Stimulated activated memory B cell treated with anti-CD40 and anti-IgM and Interleukin-4, amounts not matched to agents 10 μg/mL and 1 μg/mL and 100 μg/mL, for 72 hours (primary cell): ENCODE data around the gene UCN2.

Source experiments
- ATAC-seq: fragments of 150-1000 bp; cut with Tn5 transposase; 2 replicates; pipeline ENCODE4 v1.10.0; 2021
- H3K27ac Mint-ChIP-seq: one replicate; pipeline ENCODE4 v1.8.0; 2022; ENCODE audit warnings: mild to moderate bottlenecking, mixed read lengths
- H3K27me3 Mint-ChIP-seq: one replicate; pipeline ENCODE4 v1.8.0; 2022; ENCODE audit warnings: mixed read lengths
- H3K36me3 Mint-ChIP-seq: one replicate; pipeline ENCODE4 v1.8.0; 2022; ENCODE audit warnings: mixed read lengths
- H3K4me1 Mint-ChIP-seq: one replicate; pipeline ENCODE4 v1.8.0; 2022; ENCODE audit warnings: mixed read lengths
- H3K4me3 Mint-ChIP-seq: one replicate; pipeline ENCODE4 v1.8.0; 2022; ENCODE audit warnings: mild to moderate bottlenecking, moderate library complexity, mixed read lengths
- H3K9me3 Mint-ChIP-seq: one replicate; pipeline ENCODE4 v1.8.0; 2022; ENCODE audit warnings: mixed read lengths

Gene UCN2

DNA sequence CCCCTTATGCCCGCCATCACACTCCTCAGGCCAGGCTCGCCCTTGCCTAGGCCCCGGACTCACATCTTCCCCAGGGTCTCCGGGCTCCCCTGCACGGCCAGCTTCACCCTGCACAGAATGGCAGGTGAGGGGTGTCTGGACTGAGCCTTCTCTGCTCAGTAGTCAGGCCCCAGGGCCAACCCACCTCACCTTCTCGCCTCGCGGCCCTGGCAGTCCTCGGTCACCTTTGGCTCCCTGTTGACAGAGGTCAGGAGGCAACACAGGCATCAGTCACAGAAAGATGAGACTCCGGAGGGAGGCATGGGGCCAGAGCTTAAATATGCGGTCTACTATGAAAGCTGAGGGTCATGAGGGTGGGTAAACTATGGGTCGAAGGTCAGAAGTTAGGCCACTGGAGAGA lies 8.4 kb upstream of the UCN2 start:
- Mint-ChIP-seq H3K27me3 (peaks cover 10% of the 10 kb centered on the region), H3K9me3 (no peaks in the 10 kb centered on the region), H3K4me3 (no peak overlapping the region), H3K4me1 (peaks cover 2% of the 10 kb centered on the region), H3K27ac (no peak overlapping the region), H3K36me3 (no peaks in the 10 kb centered on the region)
- no peak for ATAC-seq

DNA sequence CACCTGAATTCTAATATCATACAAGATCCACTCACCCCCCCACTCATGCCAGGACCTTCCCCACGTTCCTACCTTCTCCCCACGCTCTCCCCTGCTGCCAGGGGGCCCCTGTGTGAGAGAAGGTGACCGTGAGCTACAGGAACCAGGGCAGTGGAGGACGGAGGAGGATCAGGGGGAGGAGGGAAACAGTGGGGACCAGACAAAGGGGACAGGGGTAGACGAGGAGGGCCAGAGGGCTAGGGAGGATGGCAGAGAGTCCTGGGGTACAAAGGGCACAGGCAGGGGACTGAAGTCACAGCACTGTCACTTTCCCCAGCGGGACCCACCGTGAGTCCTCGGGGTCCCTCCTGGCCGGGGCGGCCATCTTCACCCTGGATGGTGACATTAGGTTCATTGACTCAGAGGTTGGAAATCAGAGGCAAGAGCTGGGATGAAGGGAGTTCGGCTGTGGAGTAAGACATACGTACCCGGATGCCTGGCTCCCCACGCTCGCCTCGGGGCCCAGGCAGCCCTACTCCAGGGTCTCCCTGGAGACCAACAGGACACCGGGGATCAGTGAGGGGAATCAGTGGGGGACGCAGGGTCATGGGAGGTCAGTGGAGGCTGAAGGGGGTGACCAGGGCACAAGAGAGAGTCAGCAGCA lies 6.3 kb upstream of the UCN2 start:
- ATAC-seq, result no peak
- Mint-ChIP-seq H3K4me3 (no peak overlapping the region), H3K27me3 (peaks cover 10% of the 10 kb centered on the region), H3K27ac (no peak overlapping the region), H3K4me1 (peaks cover 17% of the 10 kb centered on the region), H3K36me3 (no peaks in the 10 kb centered on the region), H3K9me3 (no peaks in the 10 kb centered on the region)

DNA sequence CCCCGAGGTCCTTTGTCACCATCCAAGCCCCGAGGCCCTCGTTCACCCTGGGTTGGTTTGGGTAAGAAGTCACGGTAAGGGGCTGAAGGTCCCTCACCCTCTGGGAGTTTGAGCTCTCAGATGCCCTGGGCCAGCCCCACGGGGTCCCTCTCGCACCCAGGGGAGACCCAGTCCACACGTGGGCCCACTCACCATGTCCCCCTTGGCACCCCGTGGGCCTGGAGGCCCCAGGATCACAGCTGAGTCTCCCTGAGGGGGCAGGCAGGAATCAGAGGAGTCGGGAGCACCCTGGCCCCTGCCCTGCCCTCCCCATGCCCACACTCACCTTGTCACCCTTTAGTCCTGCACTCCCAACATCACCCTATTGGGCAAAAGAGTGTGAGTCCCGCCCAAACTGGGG lies 5.8 kb upstream of the UCN2 start:
- ATAC-seq, result no peak
- H3K27me3 Mint-ChIP-seq, result peaks cover 10% of the 10 kb centered on the region

DNA sequence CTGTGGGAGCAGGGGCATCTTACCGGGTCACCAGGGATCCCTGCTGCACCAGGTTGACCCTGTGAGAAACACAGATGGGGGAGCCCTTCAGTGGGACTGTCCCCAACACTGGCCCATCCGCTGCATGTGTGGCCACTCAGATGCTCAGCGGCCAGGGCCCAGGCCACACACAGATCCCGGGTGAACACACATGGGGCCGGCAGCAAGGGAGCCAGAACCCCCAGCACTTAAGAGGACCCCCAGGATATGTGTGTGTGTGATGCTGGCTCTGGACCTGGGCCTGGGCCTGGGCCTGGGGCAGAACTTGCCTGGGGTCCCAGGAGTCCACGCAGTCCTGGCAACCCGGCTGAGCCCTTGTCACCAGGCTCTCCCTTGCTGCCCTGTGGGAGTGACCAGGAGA lies 4.9 kb upstream of the UCN2 start:
- H3K27me3 Mint-ChIP-seq, result peaks cover 10% of the 10 kb centered on the region
- H3K4me1 Mint-ChIP-seq, result peaks cover 17% of the 10 kb centered on the region
- H3K4me3 Mint-ChIP-seq, result no peak overlapping the region
- H3K36me3 Mint-ChIP-seq, result no peaks in the 10 kb centered on the region
- no peaks in the 10 kb centered on the region for H3K9me3 Mint-ChIP-seq
- ATAC-seq, result no peak
- no peak overlapping the region for H3K27ac Mint-ChIP-seq

More for the DNA sequence above, 5.8 kb upstream of the UCN2 start:
- Mint-ChIP-seq H3K36me3 (no peaks in the 10 kb centered on the region), H3K4me1 (peaks cover 17% of the 10 kb centered on the region), H3K4me3 (no peak overlapping the region), H3K9me3 (no peaks in the 10 kb centered on the region), H3K27ac (no peak overlapping the region)

DNA sequence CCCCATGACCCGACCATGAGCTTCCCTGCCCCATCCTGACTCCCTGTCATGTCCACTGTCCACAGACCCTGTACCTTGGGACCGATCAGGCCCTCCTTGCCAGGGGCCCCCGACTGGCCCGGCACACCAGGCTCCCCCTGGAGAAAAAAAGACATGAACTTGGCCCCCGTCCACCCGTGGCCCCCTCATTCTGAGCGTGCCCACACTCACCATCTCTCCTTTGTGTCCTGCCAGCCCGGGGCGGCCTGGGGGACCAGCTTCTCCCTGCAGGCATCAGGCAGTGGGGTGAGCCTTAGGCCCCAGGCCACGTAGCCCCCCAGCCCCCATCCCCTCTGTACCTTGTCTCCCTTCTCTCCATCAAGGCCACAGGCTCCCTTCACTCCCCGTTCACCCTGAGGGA lies 3.9 kb upstream of the UCN2 start:
- Mint-ChIP-seq H3K9me3 (no peaks in the 10 kb centered on the region), H3K27me3 (peaks cover 10% of the 10 kb centered on the region), H3K4me3 (no peak overlapping the region), H3K4me1 (peaks cover 17% of the 10 kb centered on the region), H3K36me3 (no peaks in the 10 kb centered on the region), H3K27ac (no peak overlapping the region)
- ATAC-seq, result no peak

DNA sequence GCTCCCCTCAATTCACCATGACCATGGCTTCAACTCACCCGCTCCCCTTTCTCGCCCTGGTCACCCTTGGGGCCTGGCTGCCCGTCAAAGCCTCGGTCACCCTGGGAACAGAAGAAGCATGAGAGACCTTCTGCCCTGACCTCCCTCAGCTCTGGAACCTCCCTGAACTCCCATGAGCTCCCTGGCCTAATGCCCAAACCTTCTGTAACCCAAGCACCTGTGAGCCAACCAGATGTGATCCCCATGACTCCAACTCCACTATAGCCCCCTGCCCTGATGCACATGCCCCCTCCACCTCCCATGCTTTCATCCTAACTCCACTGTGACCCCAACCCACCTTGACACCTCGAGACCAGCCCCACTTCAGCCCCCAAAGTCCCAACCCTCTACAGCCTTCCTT lies 3.5 kb upstream of the UCN2 start:
- no peak for ATAC-seq
- H3K27ac Mint-ChIP-seq, result peak overlapping the region; percentile 6
- H3K27me3 Mint-ChIP-seq, result peaks cover 10% of the 10 kb centered on the region
- no peak overlapping the region for H3K4me3 Mint-ChIP-seq
- no peaks in the 10 kb centered on the region for H3K9me3 Mint-ChIP-seq
- H3K4me1 Mint-ChIP-seq, result peaks cover 17% of the 10 kb centered on the region
- H3K36me3 Mint-ChIP-seq, result no peaks in the 10 kb centered on the region

DNA sequence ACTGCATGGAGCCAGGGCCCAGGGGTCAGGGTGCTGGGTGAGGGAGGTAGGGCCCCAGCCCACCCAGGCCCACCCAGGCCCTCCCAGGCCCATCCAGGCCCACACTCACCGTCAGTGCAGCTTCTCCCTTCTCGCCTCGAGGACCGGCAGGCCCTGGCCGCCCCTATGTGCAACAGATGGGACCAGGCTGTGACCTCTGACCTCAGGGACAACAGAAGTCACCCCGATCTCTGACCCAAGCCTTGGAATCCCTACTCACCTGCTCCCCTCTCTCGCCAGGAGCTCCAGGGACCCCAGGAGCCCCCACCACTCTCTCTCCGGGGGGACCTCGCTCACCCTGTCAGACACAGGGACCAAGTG lies 2.8 kb upstream of the UCN2 start:
- peak; percentile 14 for ATAC-seq
- peaks cover 10% of the 10 kb centered on the region for H3K27me3 Mint-ChIP-seq
- no peaks in the 10 kb centered on the region for H3K9me3 Mint-ChIP-seq
- H3K4me3 Mint-ChIP-seq, result no peak overlapping the region
- H3K4me1 Mint-ChIP-seq, result peaks cover 17% of the 10 kb centered on the region
- H3K36me3 Mint-ChIP-seq, result no peaks in the 10 kb centered on the region
- H3K27ac Mint-ChIP-seq, result peak overlapping the region; percentile 6

DNA sequence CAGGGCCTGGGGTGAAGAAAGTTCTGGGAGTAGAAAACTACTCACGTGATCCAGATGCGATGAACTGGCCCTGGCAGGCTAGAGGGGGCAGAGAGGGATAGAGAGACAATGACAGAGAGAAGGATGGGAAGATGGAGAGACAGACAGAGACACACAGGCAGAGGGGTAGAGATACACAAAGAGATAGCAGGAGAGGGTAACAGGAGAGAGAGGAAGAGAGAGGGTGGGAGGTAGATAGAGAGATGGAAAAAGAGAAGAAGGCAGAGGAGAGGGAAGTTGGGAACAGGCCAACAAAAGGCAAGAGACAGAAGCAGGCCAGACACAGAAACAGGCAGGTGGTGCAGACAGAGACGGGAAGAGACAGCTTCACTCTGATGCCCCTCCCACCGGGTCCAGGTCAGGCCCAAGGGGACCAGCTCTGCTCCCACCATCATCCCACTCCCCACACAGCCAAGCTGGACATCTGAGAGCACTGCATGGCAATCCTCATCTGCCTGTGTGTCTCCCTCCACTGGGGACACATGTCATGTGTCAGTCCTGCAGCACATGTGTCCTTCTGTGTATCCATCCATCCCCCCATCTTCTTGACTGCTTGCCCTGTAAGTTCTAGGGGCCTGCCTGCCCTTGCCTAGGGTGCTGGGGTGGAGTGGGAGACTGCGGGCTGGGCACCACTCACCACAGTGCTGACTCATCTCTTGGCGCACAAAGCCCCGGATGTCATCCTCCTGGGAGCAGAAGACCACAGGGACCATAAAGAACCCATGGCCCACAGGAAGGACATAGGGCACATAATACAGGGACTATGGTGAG lies 2.2 kb upstream of the UCN2 start:
- peak overlapping the region; percentile 7 for H3K27ac Mint-ChIP-seq
- H3K4me1 Mint-ChIP-seq, result peaks cover 23% of the 10 kb centered on the region
- no peak overlapping the region for H3K4me3 Mint-ChIP-seq
- peaks cover 10% of the 10 kb centered on the region for H3K27me3 Mint-ChIP-seq
- peak; percentile 18 for ATAC-seq
- no peaks in the 10 kb centered on the region for H3K36me3 Mint-ChIP-seq
- no peaks in the 10 kb centered on the region for H3K9me3 Mint-ChIP-seq

DNA sequence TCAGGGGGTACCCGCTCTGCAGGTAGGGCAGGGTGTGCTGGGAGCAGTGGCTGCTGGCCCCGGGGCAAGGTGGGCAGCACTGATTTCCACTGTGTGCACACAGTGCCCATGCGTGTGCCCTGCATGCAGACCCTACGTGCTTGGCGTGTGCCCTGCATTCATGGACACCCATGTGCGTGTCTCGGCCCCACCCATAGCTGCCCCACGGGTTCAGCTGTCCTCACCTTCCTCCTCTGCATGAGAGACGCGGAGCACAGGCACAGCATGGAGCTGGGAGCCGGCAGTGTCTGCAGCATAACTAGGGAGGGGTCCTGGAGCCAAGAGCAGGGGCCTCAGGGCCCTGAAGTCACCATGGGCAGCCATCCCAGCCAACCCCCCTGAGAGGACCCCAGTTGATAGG lies 1.6 kb upstream of the UCN2 start:
- Mint-ChIP-seq H3K4me3 (no peak overlapping the region), H3K4me1 (peaks cover 29% of the 10 kb centered on the region), H3K9me3 (no peaks in the 10 kb centered on the region), H3K27me3 (peaks cover 10% of the 10 kb centered on the region), H3K27ac (peak overlapping the region; percentile 7), H3K36me3 (no peaks in the 10 kb centered on the region)
- no peak for ATAC-seq

DNA sequence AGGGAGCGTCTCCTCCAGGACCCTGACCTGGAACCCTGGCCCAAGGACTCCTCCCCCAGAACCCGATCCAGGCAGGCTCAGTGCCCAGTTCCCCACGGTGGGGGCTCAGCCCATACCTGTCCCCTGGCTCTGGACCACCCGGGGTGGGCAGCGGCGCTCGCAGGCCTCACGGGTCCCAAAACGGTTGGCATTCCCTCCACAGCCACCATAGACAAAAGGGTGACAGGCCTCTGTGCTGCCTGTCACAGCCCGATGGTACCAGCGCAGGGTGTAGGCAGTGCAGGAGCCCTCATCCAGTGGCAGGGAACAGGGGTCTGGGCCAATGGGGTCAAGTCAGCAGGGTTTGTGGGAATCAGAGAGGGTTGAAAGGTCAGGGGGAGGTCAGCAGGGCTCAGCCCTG lies 1.1 kb upstream of the UCN2 start:
- peaks cover 4% of the 10 kb centered on the region for H3K27me3 Mint-ChIP-seq
- no peak overlapping the region for H3K4me3 Mint-ChIP-seq
- H3K27ac Mint-ChIP-seq, result no peak overlapping the region
- H3K36me3 Mint-ChIP-seq, result no peaks in the 10 kb centered on the region
- no peaks in the 10 kb centered on the region for H3K9me3 Mint-ChIP-seq
- H3K4me1 Mint-ChIP-seq, result peaks cover 34% of the 10 kb centered on the region
- no peak for ATAC-seq

DNA sequence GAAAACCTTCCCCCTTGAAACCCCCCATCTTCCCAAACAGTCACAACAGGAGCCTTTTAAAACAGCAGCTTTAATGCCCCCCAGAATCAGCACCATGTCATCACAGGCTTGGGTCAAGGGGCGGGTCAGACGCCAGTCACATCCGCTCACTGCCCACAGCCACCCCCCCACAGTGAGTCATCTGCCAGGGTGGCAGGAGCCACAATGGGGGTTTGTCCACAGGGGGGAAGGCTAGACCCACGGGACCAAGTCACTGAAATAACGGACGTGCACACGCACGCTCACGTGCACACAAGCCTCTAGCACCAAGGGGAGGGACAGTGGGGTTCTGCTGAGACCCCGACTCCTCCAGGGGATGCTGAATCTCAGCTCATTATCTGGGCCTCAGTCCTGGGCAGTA lies 441 bp upstream of the UCN2 start:
- no peak overlapping the region for H3K4me3 Mint-ChIP-seq
- no peaks in the 10 kb centered on the region for H3K27me3 Mint-ChIP-seq
- peaks cover 37% of the 10 kb centered on the region for H3K4me1 Mint-ChIP-seq
- no peaks in the 10 kb centered on the region for H3K36me3 Mint-ChIP-seq
- H3K9me3 Mint-ChIP-seq, result no peaks in the 10 kb centered on the region
- no peak overlapping the region for H3K27ac Mint-ChIP-seq
- ATAC-seq, result no peak

DNA sequence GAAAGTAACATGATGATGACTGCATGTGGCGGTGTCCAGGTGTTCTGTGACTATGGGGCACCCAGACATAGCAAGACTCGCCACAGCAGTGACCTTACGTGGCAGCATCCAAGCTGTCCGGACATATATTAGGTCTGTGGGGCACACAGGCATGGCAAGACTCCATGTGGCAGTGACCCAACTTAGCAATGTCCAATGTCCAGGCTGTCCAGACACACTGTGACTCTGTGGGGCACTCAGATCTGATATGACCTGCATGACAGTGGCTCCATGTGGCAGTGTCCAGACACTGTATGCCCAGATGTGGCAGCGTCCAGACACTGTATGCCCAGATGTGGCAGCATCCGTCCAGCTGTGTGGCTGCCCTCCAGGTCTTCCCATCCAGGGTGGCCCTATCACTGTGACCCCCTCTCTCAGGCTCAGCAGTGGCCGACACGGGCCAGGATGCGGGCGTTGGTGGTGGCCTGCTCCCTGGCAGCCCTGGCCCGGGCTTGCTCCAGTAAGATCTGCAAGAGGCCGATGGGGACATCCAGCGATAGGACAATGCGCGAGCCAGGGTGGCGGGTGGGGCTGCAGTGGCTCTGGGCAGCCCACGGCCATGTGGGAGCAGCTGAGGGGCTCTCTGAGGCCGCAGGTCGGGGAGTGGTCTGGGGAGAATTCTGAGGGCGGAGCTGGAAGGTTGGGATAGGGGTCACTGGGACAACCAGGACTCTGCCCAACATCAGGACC lies 1.1 kb downstream of the UCN2 start:
- peaks cover 51% of the 10 kb centered on the region for H3K4me1 Mint-ChIP-seq
- no peak overlapping the region for H3K27ac Mint-ChIP-seq
- no peak overlapping the region for H3K4me3 Mint-ChIP-seq
- ATAC-seq, result no peak
- no peaks in the 10 kb centered on the region for H3K36me3 Mint-ChIP-seq
- no peaks in the 10 kb centered on the region for H3K27me3 Mint-ChIP-seq
- H3K9me3 Mint-ChIP-seq, result no peaks in the 10 kb centered on the region

DNA sequence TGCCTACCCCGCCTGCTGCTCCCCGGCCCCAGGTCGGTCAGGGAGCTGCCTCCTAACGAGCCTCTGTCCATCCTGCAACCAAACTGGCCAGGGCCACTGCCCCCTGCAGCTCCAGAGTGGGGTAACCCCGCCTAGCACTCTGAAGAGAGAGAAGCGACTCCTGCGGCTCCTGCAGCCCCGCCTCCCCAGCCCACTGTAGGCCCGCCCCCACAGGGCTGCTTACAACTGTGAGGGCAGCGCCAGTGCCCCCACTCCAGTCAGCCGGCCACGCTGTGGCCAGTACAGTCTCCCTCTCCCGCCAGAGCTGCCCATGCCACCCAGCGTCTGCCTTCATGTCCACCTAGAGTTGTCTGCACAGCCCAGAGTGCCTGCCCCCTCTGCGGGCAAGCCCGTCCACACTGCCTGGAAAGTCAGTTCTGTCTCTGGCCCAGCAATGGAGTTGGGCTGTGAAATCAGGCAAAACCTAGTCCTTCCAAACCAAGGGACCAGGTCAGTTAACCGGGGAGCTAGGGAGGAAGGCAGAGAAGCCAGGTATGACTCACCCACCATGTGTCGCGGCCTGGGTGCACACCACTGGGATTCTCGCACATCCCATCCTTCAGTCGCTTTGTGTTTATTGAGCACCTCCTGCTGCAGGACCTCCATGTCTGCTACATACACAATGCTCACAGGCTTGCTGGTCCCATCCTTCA lies 2.4 kb downstream of the UCN2 start:
- no peaks in the 10 kb centered on the region for H3K9me3 Mint-ChIP-seq
- no peaks in the 10 kb centered on the region for H3K36me3 Mint-ChIP-seq
- ATAC-seq, result no peak
- no peaks in the 10 kb centered on the region for H3K27me3 Mint-ChIP-seq
- H3K4me1 Mint-ChIP-seq, result peaks cover 56% of the 10 kb centered on the region
- peak overlapping the region; percentile 30 for H3K4me3 Mint-ChIP-seq
- no peak overlapping the region for H3K27ac Mint-ChIP-seq

DNA sequence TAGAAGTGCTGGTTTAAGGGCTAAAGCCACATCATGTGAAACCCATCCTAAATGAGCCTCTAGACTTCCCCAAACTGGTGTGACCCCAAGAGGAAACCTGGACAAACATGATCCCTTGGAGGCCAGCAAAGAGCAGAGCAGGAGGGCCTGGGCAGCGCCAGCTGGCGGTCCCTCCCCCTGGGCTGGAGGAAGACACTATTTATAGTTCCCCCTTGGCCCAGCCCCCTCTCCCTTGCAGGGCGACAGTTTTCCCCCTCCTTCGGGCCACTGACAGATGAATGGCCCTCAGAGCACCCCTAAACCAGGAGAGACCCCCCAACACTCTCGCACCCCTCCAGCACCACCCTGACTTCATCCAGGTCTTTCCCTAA lies 2.9 kb downstream of the UCN2 start:
- H3K27me3 Mint-ChIP-seq, result no peaks in the 10 kb centered on the region
- no peak overlapping the region for H3K27ac Mint-ChIP-seq
- no peaks in the 10 kb centered on the region for H3K9me3 Mint-ChIP-seq
- no peak for ATAC-seq
- no peaks in the 10 kb centered on the region for H3K36me3 Mint-ChIP-seq
- H3K4me3 Mint-ChIP-seq, result no peak overlapping the region
- peaks cover 51% of the 10 kb centered on the region for H3K4me1 Mint-ChIP-seq

DNA sequence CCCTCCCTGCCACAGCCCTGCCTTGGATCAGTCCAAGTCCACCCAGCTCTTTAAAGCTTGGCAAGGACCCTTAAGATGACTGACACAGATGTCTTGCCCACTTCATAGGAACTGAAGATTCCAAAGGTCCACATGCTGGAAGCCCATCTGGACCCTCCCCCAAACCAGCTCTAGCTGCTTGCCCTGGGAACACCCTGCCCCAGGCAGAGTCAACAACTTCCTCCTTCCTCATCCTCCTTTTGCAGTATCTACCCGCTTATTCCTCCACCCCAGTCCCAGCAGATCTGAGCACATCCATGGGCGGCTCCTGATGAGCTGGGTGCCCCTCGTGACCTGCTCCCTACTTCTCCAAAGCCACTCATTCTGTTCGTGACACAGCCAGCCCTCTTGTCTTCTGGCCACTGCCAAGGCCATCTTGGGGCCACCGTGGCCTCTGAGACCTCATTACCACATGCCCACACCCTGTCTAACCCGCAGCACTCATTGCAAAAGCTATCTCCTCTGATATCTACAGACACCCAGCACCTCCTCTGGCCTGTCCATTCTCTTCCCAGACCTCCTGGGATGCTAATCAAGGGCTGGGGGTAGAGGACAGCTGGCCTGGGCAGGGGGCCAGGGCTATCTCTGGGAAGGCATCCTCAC lies 5.0 kb downstream of the UCN2 start:
- Mint-ChIP-seq H3K4me3 (peak overlapping the region; percentile 16), H3K36me3 (no peaks in the 10 kb centered on the region), H3K27ac (peak overlapping the region; percentile 79), H3K4me1 (peaks cover 47% of the 10 kb centered on the region), H3K9me3 (no peaks in the 10 kb centered on the region), H3K27me3 (no peaks in the 10 kb centered on the region)
- no peak for ATAC-seq
